Measurements from ENCODE around the gene EDAR. TPM values are rescaled to one million over a fixed set of nuclear protein-coding genes. Genes with fewer than 3 reads are reported as not detected.

EDAR gene
- total RNA-seq, 2 donors from 2014 or later = not detected

DNA sequence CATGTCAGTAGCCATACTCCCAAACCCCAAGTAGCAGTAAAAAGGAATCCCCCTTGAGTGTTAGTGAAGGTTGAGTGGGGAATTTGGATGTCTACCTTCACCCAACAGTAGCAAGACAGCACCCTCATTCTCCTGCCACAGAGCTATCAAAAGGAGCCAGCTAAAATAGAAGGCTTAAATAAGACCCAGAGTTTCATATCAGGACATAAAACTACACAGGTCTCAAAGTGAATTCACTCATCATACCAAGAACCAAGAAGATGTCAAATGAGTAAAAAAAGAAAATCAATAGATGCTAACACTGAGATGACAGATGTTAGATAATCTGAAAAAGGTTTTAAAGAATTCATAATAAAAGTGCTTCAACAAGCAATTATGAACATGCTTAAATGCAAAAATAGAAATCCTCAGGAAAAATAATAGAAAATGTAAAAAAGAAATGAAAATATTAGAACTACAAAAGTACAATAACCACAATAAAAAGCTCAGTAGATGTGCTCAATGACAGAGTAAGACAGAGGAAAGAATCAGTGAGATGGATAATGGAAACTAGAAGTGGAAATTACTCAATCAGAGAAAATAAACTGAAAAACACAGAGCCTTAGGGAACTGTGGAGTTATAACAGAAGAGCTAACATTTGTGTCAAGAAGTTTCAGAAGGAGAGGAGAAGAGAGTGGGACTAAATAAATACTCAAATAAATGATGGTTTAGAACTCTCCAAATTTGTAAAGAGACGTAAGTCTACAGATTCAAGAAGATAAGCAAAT is 90.5 kb downstream of the EDAR start:
- Histone ChIP-seq H3K27me3 (ENCODE audit: control insufficient read depth, insufficient read depth, low read length, poor library complexity, severe bottlenecking) (no peaks in the 10 kb centered on the region), H3K27ac (ENCODE audit: low read depth, low read length) (no peak overlapping the region), H3K9ac (ENCODE audit: extremely low read depth, low read length, poor library complexity, severe bottlenecking) (no peak overlapping the region), H3K9me3 (ENCODE audit: control insufficient read depth, low read length) (no peaks in the 10 kb centered on the region), H3K4me1 (ENCODE audit: control insufficient read depth, insufficient read depth, low read length) (no peaks in the 10 kb centered on the region), H3K36me3 (ENCODE audit: control insufficient read depth, insufficient read depth, low read length) (no peaks in the 10 kb centered on the region), H3K4me3 (ENCODE audit: low read length) (no peak overlapping the region)
- Mint-ChIP-seq H3K27me3 (ENCODE audit: insufficient read depth) (no peaks in the 10 kb centered on the region), H3K36me3 (ENCODE audit: low read depth) (no peaks in the 10 kb centered on the region), H3K4me1 (no peaks in the 10 kb centered on the region), H3K9me3 (peaks cover 4% of the 10 kb centered on the region), H3K27ac (no peak overlapping the region), H3K4me3 (no peak overlapping the region)
- WGBS, 2 experiments (ENCODE audit: insufficient coverage in 1 of 2, insufficient read length in 1 of 2) = 70% methylated on average over 1 of the region's 1 CpG; no CpG with 5 or more reads in 1 of the 2 experiments
- TF ChIP-seq, protein P1, sequence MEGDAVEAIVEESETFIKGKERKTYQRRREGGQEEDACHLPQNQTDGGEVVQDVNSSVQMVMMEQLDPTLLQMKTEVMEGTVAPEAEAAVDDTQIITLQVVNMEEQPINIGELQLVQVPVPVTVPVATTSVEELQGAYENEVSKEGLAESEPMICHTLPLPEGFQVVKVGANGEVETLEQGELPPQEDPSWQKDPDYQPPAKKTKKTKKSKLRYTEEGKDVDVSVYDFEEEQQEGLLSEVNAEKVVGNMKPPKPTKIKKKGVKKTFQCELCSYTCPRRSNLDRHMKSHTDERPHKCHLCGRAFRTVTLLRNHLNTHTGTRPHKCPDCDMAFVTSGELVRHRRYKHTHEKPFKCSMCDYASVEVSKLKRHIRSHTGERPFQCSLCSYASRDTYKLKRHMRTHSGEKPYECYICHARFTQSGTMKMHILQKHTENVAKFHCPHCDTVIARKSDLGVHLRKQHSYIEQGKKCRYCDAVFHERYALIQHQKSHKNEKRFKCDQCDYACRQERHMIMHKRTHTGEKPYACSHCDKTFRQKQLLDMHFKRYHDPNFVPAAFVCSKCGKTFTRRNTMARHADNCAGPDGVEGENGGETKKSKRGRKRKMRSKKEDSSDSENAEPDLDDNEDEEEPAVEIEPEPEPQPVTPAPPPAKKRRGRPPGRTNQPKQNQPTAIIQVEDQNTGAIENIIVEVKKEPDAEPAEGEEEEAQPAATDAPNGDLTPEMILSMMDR (conservative IDR thresholded peaks at IDR 0.05) = no peak
- no peak for DNase-seq

DNA sequence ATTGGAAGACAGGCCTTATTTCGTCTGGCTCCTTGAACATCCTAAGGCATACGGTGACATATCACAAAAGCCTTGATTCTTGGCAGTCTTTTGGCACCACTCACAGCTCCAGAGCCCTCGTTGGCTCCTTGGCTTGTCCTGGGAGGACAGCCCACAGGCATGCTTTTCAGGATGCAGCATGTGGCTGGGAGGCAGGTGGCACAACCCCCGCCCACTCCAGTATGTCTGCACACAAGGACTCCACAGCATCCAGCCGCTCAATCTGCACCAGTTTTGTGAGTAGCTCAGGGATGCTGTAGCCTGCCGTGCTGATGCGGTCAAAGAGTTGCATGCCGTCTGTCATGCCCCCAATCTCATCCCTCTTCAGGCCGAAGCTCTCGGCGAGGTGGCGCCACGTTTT is 92.3 kb downstream of the EDAR start:
- Mint-ChIP-seq H3K9me3 (peaks cover 4% of the 10 kb centered on the region), H3K27me3 (ENCODE audit: insufficient read depth) (no peaks in the 10 kb centered on the region), H3K27ac (no peak overlapping the region), H3K4me1 (no peaks in the 10 kb centered on the region), H3K36me3 (ENCODE audit: low read depth) (no peaks in the 10 kb centered on the region), H3K4me3 (no peak overlapping the region)
- Histone ChIP-seq H3K9me3 (ENCODE audit: control insufficient read depth, low read length) (no peaks in the 10 kb centered on the region), H3K27me3 (ENCODE audit: control insufficient read depth, insufficient read depth, low read length, poor library complexity, severe bottlenecking) (no peaks in the 10 kb centered on the region), H3K27ac (ENCODE audit: low read depth, low read length) (no peak overlapping the region), H3K36me3 (ENCODE audit: control insufficient read depth, insufficient read depth, low read length) (no peaks in the 10 kb centered on the region), H3K4me3 (ENCODE audit: low read length) (no peak overlapping the region), H3K9ac (ENCODE audit: extremely low read depth, low read length, poor library complexity, severe bottlenecking) (no peak overlapping the region), H3K4me1 (ENCODE audit: control insufficient read depth, insufficient read depth, low read length) (no peaks in the 10 kb centered on the region)
- TF ChIP-seq, protein P1 (conservative IDR thresholded peaks at IDR 0.05) = no peak
- WGBS, 2 experiments (ENCODE audit: insufficient coverage in 1 of 2, insufficient read length in 1 of 2) = 94 to 99% methylated on average over 13 of the region's 13 CpGs
- no peak for DNase-seq

DNA sequence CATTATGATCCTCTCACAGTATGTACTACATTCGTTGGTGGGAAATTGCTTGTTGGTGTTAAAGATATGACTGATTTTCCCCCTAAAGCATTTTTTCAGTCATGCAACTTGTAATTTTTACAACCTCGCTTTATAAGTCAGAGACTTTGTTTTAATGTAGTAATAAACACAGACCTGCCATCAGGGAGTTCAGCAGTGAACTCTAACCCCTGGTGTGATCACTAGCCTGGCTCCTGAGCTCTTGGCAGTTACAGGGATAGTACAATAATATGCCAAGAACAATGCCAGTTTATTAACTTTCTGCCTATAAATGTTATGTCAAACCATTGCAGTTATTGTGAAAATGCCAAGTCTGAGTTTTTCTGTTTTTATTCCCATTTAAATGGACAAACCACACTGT is 93.8 kb downstream of the EDAR start:
- DNase-seq = no peak
- Mint-ChIP-seq H3K27me3 (ENCODE audit: insufficient read depth) (no peaks in the 10 kb centered on the region), H3K36me3 (ENCODE audit: low read depth) (no peaks in the 10 kb centered on the region), H3K4me1 (no peaks in the 10 kb centered on the region), H3K27ac (no peak overlapping the region), H3K4me3 (no peak overlapping the region), H3K9me3 (no peaks in the 10 kb centered on the region)
- Histone ChIP-seq H3K9me3 (ENCODE audit: control insufficient read depth, low read length) (peaks cover 3% of the 10 kb centered on the region), H3K27me3 (ENCODE audit: control insufficient read depth, insufficient read depth, low read length, poor library complexity, severe bottlenecking) (no peaks in the 10 kb centered on the region), H3K4me1 (ENCODE audit: control insufficient read depth, insufficient read depth, low read length) (no peaks in the 10 kb centered on the region), H3K36me3 (ENCODE audit: control insufficient read depth, insufficient read depth, low read length) (no peaks in the 10 kb centered on the region), H3K4me3 (ENCODE audit: low read length) (no peak overlapping the region), H3K9ac (ENCODE audit: extremely low read depth, low read length, poor library complexity, severe bottlenecking) (no peak overlapping the region), H3K27ac (ENCODE audit: low read depth, low read length) (no peak overlapping the region)
- TF ChIP-seq, protein P1 (conservative IDR thresholded peaks at IDR 0.05) = no peak
- WGBS, 2 experiments (ENCODE audit: insufficient coverage in 1 of 2, insufficient read length in 1 of 2) = 100% methylated on average over 2 of the region's 2 CpGs; no CpG with 5 or more reads in 1 of the 2 experiments
